GM23338 (cell line): ENCODE results near the gene ACSL6. TPM values are rescaled to one million over a fixed set of nuclear protein-coding genes. Genes with fewer than 3 reads are reported as not detected.

Source experiments
- ATAC-seq: fragments of 200-7000 bp; cut with Tn5 transposase; 3 replicates; pipeline ENCODE4 v1.9.1; 2020
- DNase-seq: peaks from one replicate; pipeline ENCODE4 v3.0.0-alpha.2; 2015; ENCODE audit warnings: low spot score
- H2AFZ ChIP-seq: fragments of 200-600 bp; sonication (generic); 2 replicates; pipeline ENCODE4 v1.8.0; 2016; ENCODE audit warnings: antibody characterized with exemption, mild to moderate bottlenecking, moderate library complexity
- H3F3A ChIP-seq: fragments of 200-600 bp; sonication (generic); replicated peaks from 2 replicates; pipeline ENCODE4 v1.8.0; 2017; ENCODE audit warnings: antibody characterized with exemption, mixed run types, low read depth
- H3K27ac ChIP-seq: fragments of 200-600 bp; sonication (generic); 2 replicates; pipeline ENCODE4 v1.6.1; 2016; ENCODE audit warnings: low read depth
- H3K27me3 ChIP-seq: fragments of 200-600 bp; sonication (generic); 2 replicates; pipeline ENCODE4 v1.8.0; 2016; ENCODE audit warnings: mild to moderate bottlenecking, mixed run types, moderate library complexity; ENCODE audit not compliant: insufficient read depth
- H3K36me3 ChIP-seq: fragments of 200-600 bp; sonication (generic); 2 replicates; pipeline ENCODE4 v1.8.0; 2016; ENCODE audit warnings: mild to moderate bottlenecking; ENCODE audit not compliant: insufficient read depth
- H3K4me1 ChIP-seq: fragments of 200-600 bp; sonication (generic); 2 replicates; pipeline ENCODE4 v1.8.0; 2016; ENCODE audit warnings: mild to moderate bottlenecking, moderate library complexity; ENCODE audit not compliant: insufficient read depth
- H3K4me2 ChIP-seq: fragments of 200-600 bp; sonication (generic); 2 replicates; pipeline ENCODE4 v1.7.1; 2017; ENCODE audit warnings: mixed run types
- H3K4me3 ChIP-seq: fragments of 200-600 bp; sonication (generic); 2 replicates; pipeline ENCODE4 v1.6.1; 2016; ENCODE audit warnings: mixed run types
- H3K79me2 ChIP-seq: fragments of 200-600 bp; sonication (generic); replicated peaks from 2 replicates; pipeline ENCODE4 v1.8.0; 2017; ENCODE audit warnings: mild to moderate bottlenecking; ENCODE audit not compliant: insufficient read depth
- H3K9me2 ChIP-seq: fragments of 200-600 bp; sonication (generic); 2 replicates; pipeline ENCODE4 v1.8.0; 2017; ENCODE audit not compliant: insufficient read depth
- H4K20me1 ChIP-seq: fragments of 200-600 bp; sonication (generic); replicated peaks from 2 replicates; pipeline ENCODE4 v1.8.0; 2017; ENCODE audit warnings: mild to moderate bottlenecking; ENCODE audit not compliant: insufficient read depth
- H3K27ac Mint-ChIP-seq: 2 replicates; pipeline ENCODE4 v1.8.0; 2020; ENCODE audit warnings: inconsistent platforms, mild to moderate bottlenecking, moderate library complexity, mixed read lengths
- H3K27me3 Mint-ChIP-seq: 3 replicates; pipeline ENCODE4 v1.8.0; 2022; ENCODE audit warnings: low read depth, mild to moderate bottlenecking, moderate library complexity, mixed read lengths, inconsistent platforms; ENCODE audit not compliant: insufficient read depth, poor library complexity
- H3K36me3 Mint-ChIP-seq: 3 replicates; pipeline ENCODE4 v1.8.0; 2021; ENCODE audit warnings: low read depth, mild to moderate bottlenecking, inconsistent platforms, moderate library complexity, mixed read lengths
- H3K4me1 Mint-ChIP-seq: 3 replicates; pipeline ENCODE4 v1.8.0; 2020; ENCODE audit warnings: mild to moderate bottlenecking, inconsistent platforms, mixed read lengths
- H3K4me3 Mint-ChIP-seq: 3 replicates; pipeline ENCODE4 v1.8.0; 2021; ENCODE audit warnings: moderate library complexity, mild to moderate bottlenecking, inconsistent platforms, mixed read lengths
- H3K9me3 Mint-ChIP-seq: 3 replicates; pipeline ENCODE4 v1.8.0; 2020; ENCODE audit warnings: moderate library complexity, mild to moderate bottlenecking, inconsistent platforms, mixed read lengths
- CTCF ChIP-seq, 2 experiments: fragments of 200-600 bp in 1 of 2; sonication (generic) in 1 of 2; conservative IDR thresholded peaks; 2 replicates each; pipeline versions ENCODE4 v1.5.1 to v1.6.1; 2016 to 2017; ENCODE audit warnings: antibody characterized with exemption in 2 of 2, low read depth in 2 of 2, mild to moderate bottlenecking in 2 of 2, moderate library complexity in 1 of 2
- REST ChIP-seq: IDR thresholded peaks from one replicate; pipeline ENCODE4 v1.6.1; 2018; ENCODE audit warnings: antibody characterized with exemption; ENCODE audit not compliant: unreplicated experiment
- STAT1 ChIP-seq: IDR thresholded peaks from one replicate; pipeline ENCODE4 v1.6.1; 2016; ENCODE audit warnings: antibody characterized with exemption; ENCODE audit not compliant: unreplicated experiment
- polyA plus RNA-seq: library from polyadenylated mRNA; unstranded; fragments of >200 nt; fragmentation: Nextera tagmentation; extraction: Ambion mirVana; gene quantifications from 2 replicates; pipeline ENCODE4 v1.2.1, GENCODE V29; 2016
- total RNA-seq: library from RNA; depleted of rRNA; stranded (reverse); fragments of >200 nt; shearing (Covaris generic); gene quantifications from 2 replicates; pipeline ENCODE4 v1.2.3, GENCODE V29; 2014
- TF ChIP-seq, protein P1 (sequence below): IDR thresholded peaks from 2 replicates; pipeline ENCODE4 v1.6.1; 2016; ENCODE audit warnings: antibody characterized with exemption
- TF ChIP-seq, protein P2 (sequence below): fragments of 250-450 bp; sonication (Bioruptor Pico); IDR thresholded peaks from 2 replicates; pipeline ENCODE4 v1.5.0; 2020; ENCODE audit warnings: mild to moderate bottlenecking, moderate library complexity

Gene ACSL6
- total and polyA plus RNA-seq, 2 experiments from 2014 or later: 0.76 to 3.6 TPM

- TF ChIP-seq CTCF (conservative IDR thresholded peaks at IDR 0.05; ENCODE audit: low read depth in 2 of 2): no peak
- no peak for TF ChIP-seq STAT1
Observed at GRCh38 chr5:131991593-131992324, 19.7 kb downstream of the ACSL6 start (continued).

DNA sequence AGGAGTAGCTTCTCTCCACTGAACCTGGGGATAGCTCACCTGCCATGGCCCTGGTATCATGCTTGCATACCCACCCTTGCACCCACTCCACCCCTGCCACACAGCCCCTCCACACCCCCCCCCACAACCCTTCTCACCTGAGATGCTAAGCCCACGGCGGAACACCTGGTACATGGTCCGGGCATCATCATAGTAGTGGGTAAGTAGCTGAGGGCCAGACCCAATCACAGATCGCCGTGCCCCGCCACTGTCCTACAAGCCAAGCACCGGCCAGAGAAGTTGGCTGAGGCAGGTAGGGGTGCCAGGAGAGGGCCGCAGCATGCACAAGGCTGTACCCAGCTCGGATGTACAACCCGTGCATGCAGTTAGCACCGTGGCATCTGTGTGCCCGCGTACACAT, 20.7 kb downstream of the ACSL6 start:
- Mint-ChIP-seq H3K36me3 (no peaks in the 10 kb centered on the region), H3K4me3 (no peak overlapping the region), H3K4me1 (peaks cover 18% of the 10 kb centered on the region), H3K27ac (no peak overlapping the region), H3K9me3 (no peaks in the 10 kb centered on the region), H3K27me3 (peaks cover 3% of the 10 kb centered on the region)
- no peaks in the 10 kb centered on the region for H3K79me2 ChIP-seq
- no peaks in the 10 kb centered on the region for H3F3A ChIP-seq
- H3K4me2 ChIP-seq: no peak overlapping the region
- no peak overlapping the region for H3K27ac ChIP-seq
- peaks cover 6% of the 10 kb centered on the region; the same call in 1 of the 2 replicates for H3K4me1 ChIP-seq
- TF ChIP-seq, protein P1, sequence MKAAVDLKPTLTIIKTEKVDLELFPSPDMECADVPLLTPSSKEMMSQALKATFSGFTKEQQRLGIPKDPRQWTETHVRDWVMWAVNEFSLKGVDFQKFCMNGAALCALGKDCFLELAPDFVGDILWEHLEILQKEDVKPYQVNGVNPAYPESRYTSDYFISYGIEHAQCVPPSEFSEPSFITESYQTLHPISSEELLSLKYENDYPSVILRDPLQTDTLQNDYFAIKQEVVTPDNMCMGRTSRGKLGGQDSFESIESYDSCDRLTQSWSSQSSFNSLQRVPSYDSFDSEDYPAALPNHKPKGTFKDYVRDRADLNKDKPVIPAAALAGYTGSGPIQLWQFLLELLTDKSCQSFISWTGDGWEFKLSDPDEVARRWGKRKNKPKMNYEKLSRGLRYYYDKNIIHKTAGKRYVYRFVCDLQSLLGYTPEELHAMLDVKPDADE: no peak
- TF ChIP-seq, protein P2, sequence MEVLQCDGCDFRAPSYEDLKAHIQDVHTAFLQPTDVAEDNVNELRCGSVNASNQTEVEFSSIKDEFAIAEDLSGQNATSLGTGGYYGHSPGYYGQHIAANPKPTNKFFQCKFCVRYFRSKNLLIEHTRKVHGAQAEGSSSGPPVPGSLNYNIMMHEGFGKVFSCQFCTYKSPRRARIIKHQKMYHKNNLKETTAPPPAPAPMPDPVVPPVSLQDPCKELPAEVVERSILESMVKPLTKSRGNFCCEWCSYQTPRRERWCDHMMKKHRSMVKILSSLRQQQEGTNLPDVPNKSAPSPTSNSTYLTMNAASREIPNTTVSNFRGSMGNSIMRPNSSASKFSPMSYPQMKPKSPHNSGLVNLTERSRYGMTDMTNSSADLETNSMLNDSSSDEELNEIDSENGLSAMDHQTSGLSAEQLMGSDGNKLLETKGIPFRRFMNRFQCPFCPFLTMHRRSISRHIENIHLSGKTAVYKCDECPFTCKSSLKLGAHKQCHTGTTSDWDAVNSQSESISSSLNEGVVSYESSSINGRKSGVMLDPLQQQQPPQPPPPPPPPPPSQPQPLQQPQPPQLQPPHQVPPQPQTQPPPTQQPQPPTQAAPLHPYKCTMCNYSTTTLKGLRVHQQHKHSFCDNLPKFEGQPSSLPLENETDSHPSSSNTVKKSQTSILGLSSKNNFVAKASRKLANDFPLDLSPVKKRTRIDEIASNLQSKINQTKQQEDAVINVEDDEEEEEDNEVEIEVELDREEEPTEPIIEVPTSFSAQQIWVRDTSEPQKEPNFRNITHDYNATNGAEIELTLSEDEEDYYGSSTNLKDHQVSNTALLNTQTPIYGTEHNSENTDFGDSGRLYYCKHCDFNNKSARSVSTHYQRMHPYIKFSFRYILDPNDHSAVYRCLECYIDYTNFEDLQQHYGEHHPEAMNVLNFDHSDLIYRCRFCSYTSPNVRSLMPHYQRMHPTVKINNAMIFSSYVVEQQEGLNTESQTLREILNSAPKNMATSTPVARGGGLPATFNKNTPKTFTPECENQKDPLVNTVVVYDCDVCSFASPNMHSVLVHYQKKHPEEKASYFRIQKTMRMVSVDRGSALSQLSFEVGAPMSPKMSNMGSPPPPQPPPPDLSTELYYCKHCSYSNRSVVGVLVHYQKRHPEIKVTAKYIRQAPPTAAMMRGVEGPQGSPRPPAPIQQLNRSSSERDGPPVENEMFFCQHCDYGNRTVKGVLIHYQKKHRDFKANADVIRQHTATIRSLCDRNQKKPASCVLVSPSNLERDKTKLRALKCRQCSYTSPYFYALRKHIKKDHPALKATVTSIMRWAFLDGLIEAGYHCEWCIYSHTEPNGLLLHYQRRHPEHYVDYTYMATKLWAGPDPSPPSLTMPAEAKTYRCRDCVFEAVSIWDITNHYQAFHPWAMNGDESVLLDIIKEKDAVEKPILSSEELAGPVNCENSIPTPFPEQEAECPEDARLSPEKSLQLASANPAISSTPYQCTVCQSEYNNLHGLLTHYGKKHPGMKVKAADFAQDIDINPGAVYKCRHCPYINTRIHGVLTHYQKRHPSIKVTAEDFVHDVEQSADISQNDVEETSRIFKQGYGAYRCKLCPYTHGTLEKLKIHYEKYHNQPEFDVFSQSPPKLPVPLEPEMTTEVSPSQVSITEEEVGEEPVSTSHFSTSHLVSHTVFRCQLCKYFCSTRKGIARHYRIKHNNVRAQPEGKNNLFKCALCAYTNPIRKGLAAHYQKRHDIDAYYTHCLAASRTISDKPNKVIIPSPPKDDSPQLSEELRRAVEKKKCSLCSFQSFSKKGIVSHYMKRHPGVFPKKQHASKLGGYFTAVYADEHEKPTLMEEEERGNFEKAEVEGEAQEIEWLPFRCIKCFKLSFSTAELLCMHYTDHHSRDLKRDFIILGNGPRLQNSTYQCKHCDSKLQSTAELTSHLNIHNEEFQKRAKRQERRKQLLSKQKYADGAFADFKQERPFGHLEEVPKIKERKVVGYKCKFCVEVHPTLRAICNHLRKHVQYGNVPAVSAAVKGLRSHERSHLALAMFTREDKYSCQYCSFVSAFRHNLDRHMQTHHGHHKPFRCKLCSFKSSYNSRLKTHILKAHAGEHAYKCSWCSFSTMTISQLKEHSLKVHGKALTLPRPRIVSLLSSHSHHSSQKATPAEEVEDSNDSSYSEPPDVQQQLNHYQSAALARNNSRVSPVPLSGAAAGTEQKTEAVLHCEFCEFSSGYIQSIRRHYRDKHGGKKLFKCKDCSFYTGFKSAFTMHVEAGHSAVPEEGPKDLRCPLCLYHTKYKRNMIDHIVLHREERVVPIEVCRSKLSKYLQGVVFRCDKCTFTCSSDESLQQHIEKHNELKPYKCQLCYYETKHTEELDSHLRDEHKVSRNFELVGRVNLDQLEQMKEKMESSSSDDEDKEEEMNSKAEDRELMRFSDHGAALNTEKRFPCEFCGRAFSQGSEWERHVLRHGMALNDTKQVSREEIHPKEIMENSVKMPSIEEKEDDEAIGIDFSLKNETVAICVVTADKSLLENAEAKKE (CRISPR knock-in tag): no peak
- no peak for TF ChIP-seq REST
- no peak overlapping the region for H2AFZ ChIP-seq
- no peak overlapping the region for H3K4me3 ChIP-seq
- H4K20me1 ChIP-seq: no peaks in the 10 kb centered on the region
- no peaks in the 10 kb centered on the region for H3K9me2 ChIP-seq
- DNase-seq (no peak), ATAC-seq (no peak)
- H3K36me3 ChIP-seq: no peaks in the 10 kb centered on the region
- no peaks in the 10 kb centered on the region for H3K27me3 ChIP-seq
